H1 (cell line): ENCODE measurements around the gene WDR7. TPM values are rescaled to one million over a fixed set of nuclear protein-coding genes. Genes with fewer than 3 reads are reported as not detected.

ENCODE experiments used
- CTCF ChIA-PET: fragments of 300-600 bp; sonication (Branson Sonifier 250); formaldehyde crosslinking; loops from one replicate; lab custom pipeline; 2021; ENCODE audit not compliant: partially characterized antibody; lab: Charles Lee
- POLR2A ChIA-PET: fragments of 300-600 bp; sonication (Branson Sonifier 250); formaldehyde crosslinking; loops from one replicate; lab custom pipeline; 2021; ENCODE audit warnings: inconsistent platforms; ENCODE audit not compliant: partially characterized antibody; lab: Charles Lee
- DNase-seq, 2 experiments: peaks; one replicate each; pipeline versions ENCODE4 v3.0.0 to v3.0.0-alpha.2; 2010 to 2022; ENCODE audit warnings: low spot score in 2 of 2, low read depth in 1 of 2, mixed read lengths in 1 of 2
- FAIRE-seq: peaks from 2 replicates; lab custom pipeline; 2011; peaks lifted over from hg19 to GRCh38; lab: Jason Lieb, UNC
- H2AFZ ChIP-seq: 2 replicates; pipeline ENCODE4 v1.8.1; 2012; ENCODE audit warnings: low read length, inconsistent platforms
- H2AK5ac ChIP-seq: 2 replicates; pipeline ENCODE4 v1.6.1; 2013; ENCODE audit warnings: low read depth, low read length
- H2BK120ac ChIP-seq: replicated peaks from 2 replicates; pipeline ENCODE3; 2013; ENCODE audit warnings: low read depth, low read length, inconsistent platforms
- H2BK12ac ChIP-seq: 2 replicates; pipeline ENCODE4 v1.6.1; 2013; ENCODE audit warnings: low read depth, low read length
- H2BK15ac ChIP-seq: 2 replicates; pipeline ENCODE4 v1.6.1; 2013; ENCODE audit warnings: low read length
- H2BK20ac ChIP-seq: 2 replicates; pipeline ENCODE4 v1.6.1; 2013; ENCODE audit warnings: low read length
- H2BK5ac ChIP-seq: 2 replicates; pipeline ENCODE4 v1.6.1; 2013; ENCODE audit warnings: low read depth, low read length
- H3K14ac ChIP-seq: 2 replicates; pipeline ENCODE4 v1.6.1; 2013; ENCODE audit warnings: inconsistent platforms; ENCODE audit not compliant: insufficient read length
- H3K18ac ChIP-seq: 2 replicates; pipeline ENCODE4 v1.6.1; 2013; ENCODE audit warnings: low read length; ENCODE audit errors: extremely low read depth
- H3K23ac ChIP-seq: 2 replicates; pipeline ENCODE4 v1.6.1; 2013; ENCODE audit warnings: inconsistent platforms; ENCODE audit not compliant: insufficient read length
- H3K23me2 ChIP-seq: 2 replicates; pipeline ENCODE4 v1.6.1; 2013; ENCODE audit warnings: low read depth, low read length
- H3K27ac ChIP-seq: 2 replicates; pipeline ENCODE4 v1.6.1; 2011; ENCODE audit warnings: low read depth, low read length, inconsistent platforms
- H3K27me3 ChIP-seq, 4 experiments: replicated peaks in 1 of 4; 1 replicate in 1 of 4; 2 replicates in 3 of 4; pipeline versions ENCODE4 v1.6.1 to v1.8.1; 2011 to 2013; ENCODE audit warnings: low read length in 3 of 4, mild to moderate bottlenecking in 3 of 4, inconsistent platforms in 2 of 4, mixed read lengths in 2 of 4, moderate library complexity in 1 of 4; ENCODE audit not compliant: control insufficient read depth in 3 of 4, insufficient read depth in 3 of 4; ENCODE audit errors: extremely low read depth in 1 of 4
- H3K36me3 ChIP-seq, 4 experiments: 2 replicates each; pipeline versions ENCODE4 v1.6.1 to v1.8.1; 2011 to 2013; ENCODE audit warnings: mild to moderate bottlenecking in 4 of 4, low read length in 3 of 4, moderate library complexity in 2 of 4, control low read depth in 1 of 4, inconsistent platforms in 1 of 4; ENCODE audit not compliant: insufficient read depth in 4 of 4, control insufficient read depth in 2 of 4
- H3K4ac ChIP-seq: replicated peaks from 2 replicates; pipeline ENCODE3; 2013; ENCODE audit warnings: low read length, low read depth, mixed read lengths, inconsistent platforms; ENCODE audit not compliant: insufficient read length
- H3K4me1 ChIP-seq, 4 experiments: replicated peaks in 1 of 4; 1 replicate in 1 of 4; 2 replicates in 3 of 4; pipeline versions ENCODE4 v1.6.1 to v1.8.1; 2011 to 2013; ENCODE audit warnings: low read length in 3 of 4, inconsistent platforms in 2 of 4, mixed read lengths in 1 of 4; ENCODE audit not compliant: insufficient read depth in 4 of 4, control insufficient read depth in 3 of 4
- H3K4me2 ChIP-seq, 2 experiments: 2 replicates each; pipeline versions ENCODE4 v1.6.1 to v1.8.1; 2011 to 2013; ENCODE audit warnings: low read depth in 2 of 2, low read length in 2 of 2, control low read depth in 1 of 2, inconsistent platforms in 1 of 2, mild to moderate bottlenecking in 1 of 2; ENCODE audit not compliant: insufficient read depth in 1 of 2
- H3K4me3 ChIP-seq, 4 experiments: fragments of 200-600, 300-600 bp in 1 of 4; sonication (generic), shearing (Covaris generic), sonication (Bioruptor Twin) in 1 of 4; 2 replicates each; pipeline versions ENCODE4 v1.5.1 to v1.8.1; 2011 to 2016; ENCODE audit warnings: low read length in 4 of 4, low read depth in 3 of 4, control low read depth in 2 of 4, inconsistent platforms in 2 of 4, mild to moderate bottlenecking in 2 of 4, mixed read lengths in 1 of 4, moderate library complexity in 1 of 4; ENCODE audit not compliant: insufficient read depth in 2 of 4; ENCODE audit errors: extremely low read depth in 1 of 4
- H3K56ac ChIP-seq: replicated peaks from 2 replicates; pipeline ENCODE3; 2013; ENCODE audit warnings: low read depth, mild to moderate bottlenecking, mixed read lengths, low read length, inconsistent platforms; ENCODE audit not compliant: insufficient read length
- H3K79me1 ChIP-seq: 2 replicates; pipeline ENCODE4 v1.6.1; 2013; ENCODE audit warnings: low read depth, low read length, control low read depth
- H3K79me2 ChIP-seq, 2 experiments: 2 replicates each; pipeline versions ENCODE4 v1.6.1 to v1.8.1; 2012 to 2013; ENCODE audit warnings: low read length in 2 of 2, mild to moderate bottlenecking in 2 of 2, inconsistent platforms in 1 of 2; ENCODE audit not compliant: insufficient read depth in 2 of 2, control insufficient read depth in 1 of 2
- H3K9ac ChIP-seq, 4 experiments: replicated peaks in 1 of 4; 1 replicate in 1 of 4; 2 replicates in 3 of 4; pipeline versions ENCODE4 v1.6.1 to v1.8.1; 2011 to 2013; ENCODE audit warnings: low read depth in 3 of 4, low read length in 3 of 4, control low read depth in 2 of 4, mild to moderate bottlenecking in 2 of 4, moderate library complexity in 2 of 4, inconsistent platforms in 1 of 4; ENCODE audit errors: extremely low read depth in 1 of 4
- H3K9me3 ChIP-seq, 2 experiments: 2 replicates each; pipeline versions ENCODE4 v1.6.1 to v1.8.1; 2012 to 2013; ENCODE audit warnings: mild to moderate bottlenecking in 2 of 2, moderate library complexity in 2 of 2, control low read depth in 1 of 2, inconsistent platforms in 1 of 2, low read depth in 1 of 2, low read length in 1 of 2, mixed read lengths in 1 of 2; ENCODE audit not compliant: insufficient read depth in 2 of 2
- H4K20me1 ChIP-seq, 2 experiments: replicated peaks in 1 of 2; 2 replicates each; pipeline versions ENCODE3 to v1.8.1; 2011 to 2013; ENCODE audit warnings: inconsistent platforms in 2 of 2, low read length in 2 of 2, mild to moderate bottlenecking in 1 of 2; ENCODE audit not compliant: insufficient read depth in 2 of 2, control insufficient read depth in 1 of 2
- H4K5ac ChIP-seq: 2 replicates; pipeline ENCODE4 v1.6.1; 2013; ENCODE audit warnings: low read length, low read depth, mixed read lengths, inconsistent platforms; ENCODE audit not compliant: insufficient read length
- H4K8ac ChIP-seq: 2 replicates; pipeline ENCODE4 v1.8.0; 2013; ENCODE audit warnings: mild to moderate bottlenecking, moderate library complexity, low read length, inconsistent platforms; ENCODE audit not compliant: insufficient read depth; ENCODE audit errors: extremely low read depth
- H4K91ac ChIP-seq: replicated peaks from 2 replicates; pipeline ENCODE3; 2013; ENCODE audit warnings: low read length, mixed read lengths, inconsistent platforms; ENCODE audit not compliant: insufficient read length
- CBX8 ChIP-seq: fragments of 300-800, 300-1000 bp; sonication (generic); IDR thresholded peaks from 2 replicates; pipeline ENCODE4 v1.7.1; 2016; ENCODE audit warnings: low read depth, low read length, borderline replicate concordance
- CEBPB ChIP-seq: IDR thresholded peaks from 2 replicates; pipeline ENCODE4 v1.6.1; 2012; ENCODE audit warnings: low read depth, low read length
- JUND ChIP-seq: IDR thresholded peaks from 2 replicates; pipeline ENCODE4 v1.6.1; 2011; ENCODE audit warnings: mild to moderate bottlenecking, improper control_type of control experiment, low read length
- RNF2 ChIP-seq: fragments of 200-900, 300-1000 bp; sonication (generic); IDR thresholded peaks from 2 replicates; pipeline ENCODE4 v1.7.1; 2016; ENCODE audit warnings: borderline replicate concordance, low read depth, mild to moderate bottlenecking, antibody characterized with exemption, low read length; ENCODE audit not compliant: poor library complexity, severe bottlenecking; ENCODE audit errors: missing control alignments
- SAP30 ChIP-seq: fragments of 300-600 bp; sonication (generic); IDR thresholded peaks from 2 replicates; pipeline ENCODE4 v1.7.1; 2012; ENCODE audit warnings: low read length, moderate library complexity, mild to moderate bottlenecking, inconsistent platforms; ENCODE audit not compliant: insufficient read depth, insufficient replicate concordance
- WGBS, 2 experiments: shearing (Covaris generic) in 1 of 2; methylation state at CpG; one replicate each; pipeline versions ENCODE4 v1.1.6 to v1.1.7; 2013 to 2015; ENCODE audit warnings: low lambda C conversion rate in 2 of 2, mixed read lengths in 2 of 2, inconsistent platforms in 1 of 2, low coverage in 1 of 2, missing lambda C conversion rate in 1 of 2; ENCODE audit not compliant: insufficient replicate concordance in 2 of 2, insufficient coverage in 1 of 2, insufficient read length in 1 of 2; ENCODE audit errors: extremely low coverage in 1 of 2, missing lambda C conversion rate in 1 of 2; 5-methylcytosine and 5-hydroxymethylcytosine counted together
- polyA plus RNA-seq, 7 experiments: library from polyadenylated mRNA; depleted of rRNA in 3 of 7; stranded (reverse) in 5 of 7; unstranded in 2 of 7; fragments of >200 nt in 5 of 7; fragments of 200-250 nt in 2 of 7; gene quantifications; 1 replicate in 5 of 7; 2 replicates in 1 of 7; 4 replicates in 1 of 7; pipeline versions ENCODE4 v1.2.1 to v1.2.3, GENCODE V29; 2011 to 2013; ENCODE audit warnings: missing spikeins in 2 of 7, mixed read lengths in 2 of 7
- total RNA-seq: library from RNA; stranded (reverse); fragmentation: NEBNext Ultra II Directional; extraction: Animal tissue kit (Norgen Biotek cat#: 25700); gene quantifications from 2 replicates; pipeline ENCODE4 v1.2.1, GENCODE V29; 2021

The WDR7 gene
- total and polyA plus RNA-seq, 2 of the 8 experiments (the other 6 are each of a cell fraction or from before 2014, with no cell fraction given) = 5.5 to 15.2 TPM

DNA sequence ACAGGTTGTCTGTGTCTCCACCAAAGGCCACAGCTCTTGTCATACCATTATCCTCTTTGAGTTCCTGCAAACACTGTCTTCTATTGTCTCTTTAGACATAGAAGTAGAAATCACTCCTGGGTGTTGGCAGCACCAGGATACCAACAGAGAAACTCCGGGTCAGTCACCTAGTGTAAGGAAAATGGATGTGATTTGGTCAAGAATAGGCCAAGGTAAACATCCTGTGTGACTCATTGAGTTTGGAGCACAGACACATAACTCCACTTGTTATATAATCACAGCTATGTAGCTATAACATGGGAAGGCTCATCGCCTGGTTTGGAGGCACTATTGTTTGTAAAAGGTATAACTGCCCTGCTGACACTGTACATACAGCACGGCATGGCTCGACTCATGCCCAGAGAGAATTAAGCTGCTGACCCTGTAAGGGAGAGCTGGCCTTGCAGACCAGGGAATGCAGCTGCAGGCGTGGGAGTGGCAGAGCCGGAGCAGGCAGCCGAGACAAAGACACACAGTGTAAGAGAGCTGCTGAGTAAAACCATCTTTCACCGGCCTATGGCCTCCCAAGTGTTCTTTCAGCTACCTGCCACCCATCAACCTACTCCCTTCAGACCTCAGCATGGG, 9.3 kb upstream of the WDR7 start:
- WGBS, 2 experiments = 89% methylated on average over 8 of the region's 8 CpGs; no CpG with 5 or more reads in 1 of the 2 experiments
- H4K20me1 ChIP-seq = peaks cover 0 to 4% of the 10 kb centered on the region in 2 experiments
- H3K9me3 ChIP-seq = no peaks in the 10 kb centered on the region
- no peak overlapping the region for H3K9ac ChIP-seq
- no peak overlapping the region for H3K4me3 ChIP-seq
- no peaks in the 10 kb centered on the region; the same call in 1 of the 2 replicates for H3K79me1 ChIP-seq
- no peak overlapping the region for H4K91ac ChIP-seq
- H3K56ac ChIP-seq = no peak overlapping the region
- H4K5ac ChIP-seq = no peak overlapping the region
- H3K18ac ChIP-seq = no peak overlapping the region
- H3K4ac ChIP-seq = no peak overlapping the region
- DNase-seq (no peak), FAIRE-seq (no peak)
- H2BK120ac ChIP-seq = no peak overlapping the region
- no peak overlapping the region for H2BK20ac ChIP-seq
- H2AK5ac ChIP-seq = no peak overlapping the region
- H3K36me3 ChIP-seq = no peaks in the 10 kb centered on the region
- no peaks in the 10 kb centered on the region; a peak in 1 of 7 replicates for H3K4me1 ChIP-seq
- ChIA-PET POLR2A (interaction anchor here (1.8 kb wide), 1 partner anchor 9 kb away, joined by 7 read pairs; the partner anchor contains the start of gene WDR7), CTCF (interaction anchor here (3.7 kb wide), 1 partner anchor 8 kb away, joined by 18 read pairs; the partner anchor contains the start of gene WDR7)
- H2BK15ac ChIP-seq = no peak overlapping the region
- H4K8ac ChIP-seq = no peak overlapping the region
- H2BK12ac ChIP-seq = no peak overlapping the region
- peaks cover 8 to 16% of the 10 kb centered on the region in 2 experiments; a peak in 3 of 4 replicates for H3K79me2 ChIP-seq
- H3K23ac ChIP-seq = no peak overlapping the region
- H3K27me3 ChIP-seq = 0 out of 7 replicates have a peak, but pooled peaks cover 0 to 2% (median 0%) of the 10 kb centered on the region in 4 experiments
- no peak overlapping the region for H2BK5ac ChIP-seq
- H3K4me2 ChIP-seq = no peak overlapping the region
- TF ChIP-seq CBX8 (no peak), SAP30 (no peak), CEBPB (no peak), JUND (no peak), RNF2 (no peak)
- no peak overlapping the region for H3K27ac ChIP-seq
- no peak overlapping the region for H3K14ac ChIP-seq
- peaks cover 6% of the 10 kb centered on the region for H3K23me2 ChIP-seq
- H2AFZ ChIP-seq = no peak overlapping the region
